ENCODE measurements around the gene ANGEL1. TPM values are rescaled to one million over a fixed set of nuclear protein-coding genes. Genes with fewer than 3 reads are reported as not detected.

ANGEL1 gene
- polyA plus RNA-seq, 3 donors = 8.1 to 10.4 (median 8.5) TPM

DNA sequence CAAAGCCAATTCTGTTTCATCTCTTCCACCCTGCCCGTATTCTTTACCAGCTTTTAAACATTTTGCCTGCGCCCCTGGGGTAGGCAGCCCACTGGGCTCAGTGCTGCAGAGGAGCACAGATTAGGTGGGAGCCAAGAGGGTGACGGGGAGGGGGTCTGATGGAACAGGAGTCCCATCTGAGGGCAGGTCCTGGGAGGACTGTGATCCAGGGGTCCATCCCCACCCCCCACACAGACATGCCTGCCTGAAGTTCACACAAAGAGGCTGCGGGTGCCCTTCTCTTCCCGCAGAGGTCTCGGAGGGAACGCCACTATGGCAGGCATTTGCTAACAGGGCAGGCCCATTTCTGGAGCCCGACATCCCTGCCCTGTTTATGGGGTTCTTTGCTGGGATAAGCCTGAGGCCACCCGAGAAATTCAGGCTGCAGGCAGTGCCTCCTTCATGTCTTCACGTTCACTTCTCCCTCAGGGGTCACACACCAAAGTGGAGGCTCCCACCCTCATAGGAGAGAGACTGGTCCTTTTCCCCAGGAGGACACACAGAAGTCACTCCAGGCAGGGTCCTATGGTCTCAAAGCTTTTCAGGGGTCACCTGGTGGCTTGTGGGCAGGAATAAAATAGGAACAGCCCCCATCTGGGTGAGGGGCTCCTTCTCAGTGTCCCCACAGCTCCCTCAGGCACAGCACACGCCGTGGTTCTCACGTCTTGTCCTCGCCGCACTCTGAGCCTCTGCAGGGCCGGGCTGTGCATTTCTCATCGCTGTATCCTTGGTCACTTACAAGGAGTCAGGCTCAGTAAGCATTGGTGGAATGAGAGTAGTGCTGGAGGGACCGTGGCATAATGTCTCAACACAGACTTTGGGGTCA lies 38.5 kb downstream of the ANGEL1 start:
- Histone ChIP-seq H3K9me3 (replicated peaks in 1 of 2; ENCODE audit: control insufficient read depth in 1 of 2, insufficient read depth in 1 of 2, low read length in 2 of 2) (no peaks in the 10 kb centered on the region), H2AFZ (ENCODE audit: insufficient read depth, low read depth, low read length, poor library complexity, severe bottlenecking) (peak overlapping the region; percentile 32), H4K20me1 (ENCODE audit: insufficient read depth, low read length) (no peaks in the 10 kb centered on the region), H3K9ac (ENCODE audit: insufficient read depth, low read length, poor library complexity, severe bottlenecking) (peak overlapping the region; percentile 22), H3K4me1 (ENCODE audit: control insufficient read depth in 1 of 2, insufficient read depth in 2 of 2, low read length in 2 of 2) (peaks cover 54 to 70% of the 10 kb centered on the region in 2 donors), H3K27me3 (ENCODE audit: control insufficient read depth in 2 of 2, insufficient read depth in 2 of 2, low read length in 2 of 2) (no peaks in the 10 kb centered on the region), H3K36me3 (replicated peaks in 1 of 2; ENCODE audit: control insufficient read depth in 1 of 2, insufficient read depth in 2 of 2, low read length in 2 of 2) (peaks cover 0 to 4% of the 10 kb centered on the region in 2 donors), H3K27ac (ENCODE audit: low read depth in 1 of 2, low read length in 2 of 2) (peak overlapping the region; percentile 73 to 95), H3K79me2 (ENCODE audit: insufficient read depth, low read length) (no peaks in the 10 kb centered on the region), H3K4me3 (replicated peaks in 1 of 3; ENCODE audit: low read depth in 2 of 3, low read length in 3 of 3) (no peak overlapping the region), H3K4me2 (replicated peaks; ENCODE audit: extremely low read depth, low read length, poor library complexity, severe bottlenecking) (peak overlapping the region; percentile 65)
- Mint-ChIP-seq H3K4me3 (peak overlapping the region in 1 of 2 donors; percentile 21), H3K4me1 (peaks cover 69% of the 10 kb centered on the region), H3K9me3 (peaks cover 0 to 2% (median 0%) of the 10 kb centered on the region in 7 donors), H3K27ac (peak overlapping the region; percentile 94 to 97 (median 96)), H3K36me3 (peaks cover 15 to 29% of the 10 kb centered on the region in 2 donors), H3K27me3 (ENCODE audit: low read depth in 3 of 3) (peaks cover 0 to 1% (median 0%) of the 10 kb centered on the region in 3 donors)
- 93% methylated on average over 15 of the region's 18 CpGs for WGBS (ENCODE audit: insufficient coverage)
- no peak for DNase-seq
- TF ChIP-seq, protein P1, sequence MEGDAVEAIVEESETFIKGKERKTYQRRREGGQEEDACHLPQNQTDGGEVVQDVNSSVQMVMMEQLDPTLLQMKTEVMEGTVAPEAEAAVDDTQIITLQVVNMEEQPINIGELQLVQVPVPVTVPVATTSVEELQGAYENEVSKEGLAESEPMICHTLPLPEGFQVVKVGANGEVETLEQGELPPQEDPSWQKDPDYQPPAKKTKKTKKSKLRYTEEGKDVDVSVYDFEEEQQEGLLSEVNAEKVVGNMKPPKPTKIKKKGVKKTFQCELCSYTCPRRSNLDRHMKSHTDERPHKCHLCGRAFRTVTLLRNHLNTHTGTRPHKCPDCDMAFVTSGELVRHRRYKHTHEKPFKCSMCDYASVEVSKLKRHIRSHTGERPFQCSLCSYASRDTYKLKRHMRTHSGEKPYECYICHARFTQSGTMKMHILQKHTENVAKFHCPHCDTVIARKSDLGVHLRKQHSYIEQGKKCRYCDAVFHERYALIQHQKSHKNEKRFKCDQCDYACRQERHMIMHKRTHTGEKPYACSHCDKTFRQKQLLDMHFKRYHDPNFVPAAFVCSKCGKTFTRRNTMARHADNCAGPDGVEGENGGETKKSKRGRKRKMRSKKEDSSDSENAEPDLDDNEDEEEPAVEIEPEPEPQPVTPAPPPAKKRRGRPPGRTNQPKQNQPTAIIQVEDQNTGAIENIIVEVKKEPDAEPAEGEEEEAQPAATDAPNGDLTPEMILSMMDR (IDR thresholded peaks at IDR 0.05) = no peak
- intact Hi-C loops (cut with micrococcal nuclease) = loop anchor here in 1 of 2 donors (5.0 kb wide), 1 partner anchor 52 kb away; no protein-coding TSS in a partner anchor

DNA sequence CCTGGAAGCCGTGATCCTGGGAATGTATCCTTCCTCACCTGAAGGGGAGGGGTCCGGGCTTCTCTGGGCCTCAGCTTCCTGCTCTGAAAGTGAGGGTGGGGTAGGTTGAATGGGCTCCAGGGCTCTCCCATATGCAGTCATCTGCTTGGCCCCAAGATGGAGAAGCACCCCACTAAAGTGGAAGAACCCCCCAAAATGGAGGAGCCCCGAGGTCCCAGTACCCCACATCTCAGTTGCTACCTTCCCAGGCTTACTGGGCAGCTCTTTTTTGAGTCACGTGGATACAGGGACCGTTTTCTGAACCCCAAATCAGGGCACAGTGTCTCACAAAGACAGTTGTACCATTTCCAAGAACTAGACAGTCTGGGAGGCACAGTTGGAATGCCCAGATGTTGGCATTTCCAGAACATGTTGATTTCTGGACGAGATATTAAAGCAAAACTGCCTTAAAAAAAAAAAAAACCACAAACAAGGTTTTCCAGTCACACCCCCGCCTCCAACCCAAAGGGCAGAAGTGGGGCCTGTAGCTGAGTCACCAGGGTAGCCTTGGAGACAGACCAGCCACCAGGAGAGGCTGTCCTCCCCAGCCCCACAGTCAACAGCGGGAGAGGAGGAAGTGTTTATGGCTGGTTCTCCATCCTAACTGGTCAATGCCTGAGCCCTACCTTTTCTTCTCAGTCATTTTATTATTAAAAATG lies 39.3 kb downstream of the ANGEL1 start:
- peak overlapping the region; percentile 65 for H3K4me2 ChIP-seq (replicated peaks; ENCODE audit: extremely low read depth, low read length, poor library complexity, severe bottlenecking)
- H3K9ac ChIP-seq (ENCODE audit: insufficient read depth, low read length, poor library complexity, severe bottlenecking) = peak overlapping the region; percentile 55
- H3K27me3 ChIP-seq (ENCODE audit: control insufficient read depth in 2 of 2, insufficient read depth in 2 of 2, low read length in 2 of 2) = no peaks in the 10 kb centered on the region
- peak; percentile 91 to 97 (median 93) for DNase-seq
- TF ChIP-seq, protein P1 (IDR thresholded peaks at IDR 0.05) = no peak
- peaks cover 9 to 23% of the 10 kb centered on the region in 2 donors for H3K36me3 Mint-ChIP-seq
- no peaks in the 10 kb centered on the region for H4K20me1 ChIP-seq (ENCODE audit: insufficient read depth, low read length)
- no peaks in the 10 kb centered on the region for H3K9me3 ChIP-seq (replicated peaks in 1 of 2; ENCODE audit: control insufficient read depth in 1 of 2, insufficient read depth in 1 of 2, low read length in 2 of 2)
- H3K9me3 Mint-ChIP-seq = peaks cover 0 to 2% (median 0%) of the 10 kb centered on the region in 7 donors
- H3K4me1 ChIP-seq (ENCODE audit: control insufficient read depth in 1 of 2, insufficient read depth in 2 of 2, low read length in 2 of 2) = peaks cover 62 to 77% of the 10 kb centered on the region in 2 donors
- peaks cover 0 to 1% (median 0%) of the 10 kb centered on the region in 3 donors for H3K27me3 Mint-ChIP-seq (ENCODE audit: low read depth in 3 of 3)
- H3K4me3 Mint-ChIP-seq = peak overlapping the region; percentile 50 to 78
- intact Hi-C loops (cut with micrococcal nuclease) = loop anchor here in 1 of 2 donors (5.0 kb wide), 1 partner anchor 51 kb away; no protein-coding TSS in a partner anchor
- no peaks in the 10 kb centered on the region for H3K79me2 ChIP-seq (ENCODE audit: insufficient read depth, low read length)
- peak overlapping the region; percentile 94 to 97 (median 96) for H3K27ac Mint-ChIP-seq
- 14% methylated on average over 3 of the region's 8 CpGs for WGBS (ENCODE audit: insufficient coverage)
- H3K36me3 ChIP-seq (replicated peaks in 1 of 2; ENCODE audit: control insufficient read depth in 1 of 2, insufficient read depth in 2 of 2, low read length in 2 of 2) = no peaks in the 10 kb centered on the region
- H3K27ac ChIP-seq (ENCODE audit: low read depth in 1 of 2, low read length in 2 of 2) = peak overlapping the region; percentile 73 to 95
- peak overlapping the region; percentile 67 for H2AFZ ChIP-seq (ENCODE audit: insufficient read depth, low read depth, low read length, poor library complexity, severe bottlenecking)
- peaks cover 77% of the 10 kb centered on the region for H3K4me1 Mint-ChIP-seq
- H3K4me3 ChIP-seq (replicated peaks in 1 of 3; ENCODE audit: low read depth in 2 of 3, low read length in 3 of 3) = peak overlapping the region in 1 of 3 experiments; percentile 57
